Stimulated activated CD4-positive, alpha-beta T cell treated with anti-CD3 and anti-CD28 coated beads, Interleukin-2, amount 100 ng/mL, for 48 hours (primary cell): ENCODE data around the gene LRTM2.

Experiments used
- DNase-seq, 2 donors: peaks; one replicate each; pipeline ENCODE4 v3.0.0-alpha.2; 2020

Gene LRTM2

GRCh38 chr12:1870998-1871917 lies 50.9 kb downstream of the LRTM2 start:
- no peak for DNase-seq

GRCh38 chr12:1872001-1872400 lies 51.6 kb downstream of the LRTM2 start:
- DNase-seq, result no peak

DNA sequence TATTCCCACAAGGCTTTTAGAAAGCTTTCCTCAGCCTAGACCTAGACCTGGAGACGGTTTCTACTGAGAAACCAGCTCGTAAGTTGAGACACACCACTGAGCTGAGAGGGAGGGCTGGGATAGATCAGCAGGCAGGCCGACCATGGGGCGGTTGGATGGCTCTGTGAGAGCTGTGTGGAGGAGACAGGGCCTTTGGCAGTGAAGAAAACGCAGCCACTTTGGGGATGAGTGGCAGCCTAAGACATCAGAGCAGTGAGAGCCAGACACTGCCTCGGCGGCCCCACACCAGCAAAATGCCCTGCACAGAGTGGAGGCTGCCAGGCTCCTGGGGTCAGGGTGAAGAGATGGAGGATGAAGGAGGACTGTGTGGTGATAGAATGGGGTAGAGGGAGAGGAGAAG lies 52.1 kb downstream of the LRTM2 start:
- DNase-seq, result no peak

DNA sequence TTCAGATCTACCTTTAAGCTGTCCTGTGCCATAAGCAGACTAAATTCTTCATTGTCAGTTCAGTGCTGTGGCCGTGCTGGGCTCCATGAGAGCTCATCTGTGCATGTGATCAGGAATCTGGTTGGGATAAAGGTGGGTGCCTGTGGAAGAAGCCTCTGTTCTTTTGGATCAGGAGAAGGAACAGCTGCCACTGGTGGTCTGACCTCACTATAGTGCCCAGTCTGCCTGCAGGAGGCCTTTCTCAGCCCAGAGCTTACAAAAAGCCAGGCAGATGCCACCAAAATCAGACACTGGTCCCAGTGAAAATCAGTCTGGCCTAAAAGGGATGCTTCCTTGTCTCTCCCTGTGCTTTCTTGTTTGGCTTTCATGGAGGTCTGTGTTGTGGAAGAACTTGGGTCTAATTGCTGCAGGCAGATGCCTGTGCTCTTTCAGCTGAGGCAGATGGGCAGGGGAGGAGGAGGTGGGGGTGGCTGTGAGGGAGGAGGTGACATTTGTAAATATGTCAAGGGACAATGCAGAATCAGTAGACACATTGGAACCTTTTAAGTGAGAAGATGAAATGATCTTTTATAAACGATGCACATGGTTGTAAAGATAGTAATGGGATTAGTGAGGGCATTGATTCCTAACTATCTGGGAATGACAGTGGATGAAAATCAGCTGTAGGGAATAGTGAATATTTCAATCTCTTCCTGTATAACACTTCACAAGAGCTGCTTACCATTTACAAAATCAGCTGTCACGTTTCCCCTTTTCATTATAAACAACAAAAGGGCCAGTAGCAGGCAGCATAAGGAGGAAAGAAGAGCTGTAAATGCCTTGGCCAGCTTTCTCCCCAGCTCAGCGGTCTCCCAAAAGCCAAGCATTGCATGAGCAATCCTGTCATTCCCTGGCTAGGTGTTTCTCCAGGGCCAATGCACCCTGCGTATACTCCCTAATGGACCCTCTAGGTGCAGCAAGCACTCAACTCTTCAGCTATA lies 53.5 kb downstream of the LRTM2 start:
- DNase-seq, result no peak

DNA sequence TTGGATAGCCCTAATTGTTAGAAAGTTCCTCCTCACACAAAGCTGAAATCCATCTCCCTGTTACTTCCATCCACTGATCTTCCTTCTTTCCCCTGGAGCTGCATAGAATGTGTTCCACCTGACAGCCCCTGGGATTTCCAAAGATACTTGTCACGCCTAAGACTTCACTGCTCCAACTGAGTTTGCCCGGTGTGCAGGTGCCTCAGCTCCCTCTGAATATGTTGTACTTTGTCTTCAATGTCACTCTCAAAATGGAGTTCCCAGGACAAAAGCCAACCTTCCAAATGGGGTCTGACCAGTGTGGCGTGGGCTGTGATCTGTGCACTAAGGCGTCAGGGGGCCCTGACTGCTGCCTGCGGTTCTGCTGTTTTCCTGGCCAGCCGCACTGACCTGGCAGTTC lies 55.2 kb downstream of the LRTM2 start:
- DNase-seq, result no peak

- no peak for DNase-seq
Measured at GRCh38 chr12:1876086-1876485, 55.7 kb downstream of the LRTM2 start.

- DNase-seq, result no peak
Measured at GRCh38 chr12:1877169-1877878, 57.0 kb downstream of the LRTM2 start.

GRCh38 chr12:1878214-1878613 lies 57.8 kb downstream of the LRTM2 start:
- DNase-seq, result no peak

DNA sequence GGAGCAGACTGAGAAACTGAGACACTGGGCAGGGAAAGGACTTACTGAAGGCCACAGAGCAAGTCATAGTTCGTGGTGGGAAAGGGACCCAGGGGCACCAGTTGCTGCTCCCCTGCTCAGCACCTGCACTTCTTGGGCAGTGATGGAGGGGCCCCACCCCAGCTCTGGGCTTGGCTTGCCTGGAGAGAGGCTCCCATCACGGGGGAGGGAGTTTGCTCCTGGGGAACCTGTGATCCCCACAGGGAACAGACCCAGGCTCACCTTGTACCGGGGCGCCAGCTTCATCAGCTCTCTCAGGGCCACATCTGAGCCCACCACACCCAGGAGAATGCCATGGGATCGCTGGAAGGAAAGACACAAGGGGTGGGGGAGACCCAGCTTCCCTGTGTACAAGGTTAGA lies 58.3 kb downstream of the LRTM2 start:
- DNase-seq, result no peak

- no peak for DNase-seq
Measured at GRCh38 chr12:1879633-1880032, 59.3 kb downstream of the LRTM2 start.

- DNase-seq, result no peak
Measured at GRCh38 chr12:1880153-1880845, 59.9 kb downstream of the LRTM2 start.

DNA sequence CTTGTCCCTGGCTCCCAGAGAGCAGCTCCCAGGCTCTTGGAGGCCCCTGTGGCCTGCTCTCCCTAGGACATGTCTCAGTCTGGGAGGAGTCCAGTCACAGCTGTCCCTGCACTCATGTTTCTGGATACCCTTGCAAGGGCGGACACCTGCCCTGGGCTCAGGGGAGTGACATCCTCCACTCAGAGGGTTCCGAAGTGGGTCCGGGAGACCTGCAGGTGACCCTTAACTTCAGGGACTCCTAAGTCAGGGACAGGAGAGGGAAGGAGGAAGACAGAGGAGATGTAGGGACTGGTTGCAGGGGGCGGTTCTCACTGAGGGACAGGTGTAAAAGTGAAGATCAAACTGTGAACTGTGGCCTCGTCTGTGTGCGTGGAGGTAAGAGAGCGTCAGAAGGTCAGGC lies 60.5 kb downstream of the LRTM2 start:
- DNase-seq, result no peak

- no peak for DNase-seq
Measured at GRCh38 chr12:1881301-1881700, 60.9 kb downstream of the LRTM2 start.

GRCh38 chr12:1881936-1882335 lies 61.6 kb downstream of the LRTM2 start:
- DNase-seq, result no peak

- no peak for DNase-seq
Measured at GRCh38 chr12:1882405-1882804, 62.0 kb downstream of the LRTM2 start.

DNA sequence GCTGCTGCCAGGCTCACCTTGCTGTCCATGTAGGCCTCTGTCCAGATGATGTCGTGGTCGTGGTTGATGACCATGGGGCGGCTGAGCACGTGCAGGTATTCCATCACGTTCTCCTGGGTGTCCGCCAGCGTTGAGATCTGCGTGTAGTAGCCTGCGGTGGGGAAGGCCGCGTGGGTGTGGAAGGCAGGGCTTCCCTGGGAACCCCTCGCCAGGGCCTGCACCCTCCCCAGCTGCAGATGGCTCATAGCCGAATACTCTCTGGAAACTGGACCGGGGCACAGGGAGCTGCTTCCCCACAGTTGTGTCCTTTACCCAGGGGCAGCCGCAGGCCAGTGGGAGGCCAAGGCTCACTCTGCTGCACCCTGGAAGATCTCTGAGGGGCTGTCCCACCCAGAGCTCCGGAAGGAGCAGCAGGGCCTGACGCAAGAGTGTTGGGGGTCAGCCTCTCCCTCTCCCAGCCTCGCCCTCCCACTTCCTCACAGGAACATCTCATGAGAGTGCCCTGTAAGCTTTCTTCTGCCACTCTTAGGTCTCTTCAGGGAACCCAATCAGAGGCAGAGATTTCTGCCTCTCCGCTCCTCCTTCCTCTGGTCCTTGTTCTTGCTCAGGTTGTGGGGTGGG lies 62.6 kb downstream of the LRTM2 start:
- DNase-seq, result no peak

DNA sequence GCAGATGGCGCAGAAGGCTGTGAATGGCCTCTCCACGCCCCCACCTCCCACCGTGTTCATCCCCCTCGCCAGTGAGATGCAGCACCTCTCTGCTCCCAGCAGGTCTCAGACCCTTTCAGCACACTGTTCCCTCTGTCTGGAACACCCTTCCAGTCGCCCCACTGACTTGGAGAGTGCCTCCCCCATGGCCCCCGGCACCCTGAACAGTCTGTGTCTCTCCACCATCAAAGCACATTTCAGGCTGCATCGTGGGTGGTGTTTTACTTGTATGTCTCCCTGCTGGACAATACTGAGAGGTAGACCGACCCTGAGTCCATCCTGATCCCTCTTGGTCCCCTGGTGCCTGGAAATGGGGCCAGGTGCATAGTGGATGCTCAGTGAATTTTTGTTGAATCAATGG lies 63.1 kb downstream of the LRTM2 start:
- DNase-seq, result no peak

DNA sequence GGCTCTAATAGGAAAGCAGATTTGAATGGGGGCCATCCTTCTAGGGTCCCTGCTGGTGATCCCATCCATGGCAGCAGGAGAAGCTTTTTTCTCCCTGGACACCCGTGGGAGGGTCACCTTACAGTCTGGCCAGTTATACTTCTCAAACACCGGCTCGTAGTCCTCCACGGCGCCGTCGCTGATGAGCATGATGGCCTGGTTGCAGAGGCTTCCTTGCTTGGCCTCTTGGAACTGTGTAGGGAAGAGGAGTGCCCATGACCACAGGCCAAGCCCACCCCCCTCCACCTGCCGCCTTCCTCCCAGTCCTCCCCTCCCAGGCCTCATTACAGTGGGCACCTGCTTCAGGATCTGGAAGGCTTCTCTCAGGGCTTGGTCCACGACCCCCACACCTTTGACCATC lies 64.3 kb downstream of the LRTM2 start:
- no peak for DNase-seq

GRCh38 chr12:1885082-1885596 lies 64.8 kb downstream of the LRTM2 start:
- DNase-seq, result no peak

DNA sequence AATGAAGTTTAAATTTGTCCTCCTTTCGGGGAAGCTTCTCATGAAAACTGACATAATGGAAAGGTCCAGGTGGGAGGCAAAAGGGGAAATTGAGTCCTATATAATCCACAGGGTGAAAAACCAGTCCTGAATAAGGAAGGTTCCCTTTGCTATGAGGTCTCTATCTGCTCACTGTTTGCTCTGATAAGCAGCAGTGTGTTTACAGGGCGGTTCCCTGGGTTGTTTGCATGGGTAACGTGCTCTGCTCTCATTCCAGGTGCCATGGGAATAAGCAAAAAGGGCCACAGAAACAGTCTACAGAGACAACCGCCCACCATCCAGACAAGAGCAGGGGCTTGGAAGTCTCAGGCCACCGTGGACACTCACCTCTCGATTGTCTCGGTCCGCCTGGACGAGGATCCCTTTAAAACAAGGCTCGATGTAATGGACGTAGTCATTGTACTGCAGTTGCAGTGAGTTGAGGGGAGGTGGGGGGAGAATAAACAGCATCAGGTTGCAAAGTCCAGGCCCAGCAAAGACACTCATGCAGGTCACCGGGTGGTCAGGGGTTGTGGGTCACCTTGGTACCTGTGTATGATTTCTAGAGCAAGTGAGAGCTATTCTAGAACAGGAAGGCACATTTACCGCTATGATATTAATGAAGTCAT lies 65.4 kb downstream of the LRTM2 start:
- no peak for DNase-seq
